Tibial nerve (tissue), 4 donors: ENCODE data around the gene AIG1.

Source experiments
- EP300 ChIP-seq, 2 donors: sonication (generic); formaldehyde crosslinking; IDR thresholded peaks; one replicate each; pipeline ENCODE4 v1.6.1; 2017; ENCODE audit warnings: antibody characterized with exemption in 2 of 2, mild to moderate bottlenecking in 1 of 2
- POLR2A ChIP-seq, 2 donors: fragments of 450-650 bp; IDR thresholded peaks; one replicate each; pipeline ENCODE4 v1.6.1; 2017; ENCODE audit warnings: antibody characterized with exemption in 2 of 2, mild to moderate bottlenecking in 2 of 2, moderate library complexity in 2 of 2
- TF ChIP-seq, protein P1 (sequence below), 5 experiments: fragments of 200-600 bp in 3 of 5; fragments of 450-650 bp in 2 of 5; sonication (generic) in 3 of 5; IDR thresholded peaks; one replicate each; pipeline ENCODE4 v1.5.1; 2016 to 2019; ENCODE audit warnings: antibody characterized with exemption in 5 of 5, mild to moderate bottlenecking in 3 of 5, moderate library complexity in 2 of 5

DNA sequence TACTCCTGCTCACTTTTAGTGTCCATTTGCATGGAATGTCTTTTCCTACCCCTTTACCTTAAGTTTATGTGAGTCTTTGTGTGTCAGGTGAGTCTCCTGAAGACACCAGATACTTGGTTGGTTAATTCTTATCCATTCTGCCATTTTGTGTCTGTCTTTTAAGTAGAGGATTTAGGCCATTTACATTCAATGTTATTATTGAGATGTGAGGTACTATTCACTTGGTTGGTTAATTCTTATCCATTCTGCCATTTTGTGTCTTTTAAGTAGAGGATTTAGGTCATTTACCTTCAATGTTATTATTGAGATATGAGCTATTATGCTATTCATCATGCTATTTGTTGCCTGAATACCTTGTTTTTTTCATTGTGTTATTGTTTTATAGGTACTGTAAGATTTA lies 113.8 kb downstream of the AIG1 start:
- TF ChIP-seq, protein P1, sequence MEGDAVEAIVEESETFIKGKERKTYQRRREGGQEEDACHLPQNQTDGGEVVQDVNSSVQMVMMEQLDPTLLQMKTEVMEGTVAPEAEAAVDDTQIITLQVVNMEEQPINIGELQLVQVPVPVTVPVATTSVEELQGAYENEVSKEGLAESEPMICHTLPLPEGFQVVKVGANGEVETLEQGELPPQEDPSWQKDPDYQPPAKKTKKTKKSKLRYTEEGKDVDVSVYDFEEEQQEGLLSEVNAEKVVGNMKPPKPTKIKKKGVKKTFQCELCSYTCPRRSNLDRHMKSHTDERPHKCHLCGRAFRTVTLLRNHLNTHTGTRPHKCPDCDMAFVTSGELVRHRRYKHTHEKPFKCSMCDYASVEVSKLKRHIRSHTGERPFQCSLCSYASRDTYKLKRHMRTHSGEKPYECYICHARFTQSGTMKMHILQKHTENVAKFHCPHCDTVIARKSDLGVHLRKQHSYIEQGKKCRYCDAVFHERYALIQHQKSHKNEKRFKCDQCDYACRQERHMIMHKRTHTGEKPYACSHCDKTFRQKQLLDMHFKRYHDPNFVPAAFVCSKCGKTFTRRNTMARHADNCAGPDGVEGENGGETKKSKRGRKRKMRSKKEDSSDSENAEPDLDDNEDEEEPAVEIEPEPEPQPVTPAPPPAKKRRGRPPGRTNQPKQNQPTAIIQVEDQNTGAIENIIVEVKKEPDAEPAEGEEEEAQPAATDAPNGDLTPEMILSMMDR (IDR thresholded peaks at IDR 0.05): no peak
- TF ChIP-seq EP300 (IDR thresholded peaks at IDR 0.05) (no peak), POLR2A (IDR thresholded peaks at IDR 0.05) (no peak)
